PC-3 (cell line): ENCODE results near the gene FBXL13.
"Not testable (repeated sequence)": the region's sequence is repeated elsewhere in the genome, so short reads cannot be mapped to it uniquely, and the experiment has no call there.

Experiments used
- EZH2 ChIP-seq: fragments of 300-600 bp; sonication (generic); IDR thresholded peaks from one replicate; pipeline ENCODE4 v1.6.1; 2017; ENCODE audit warnings: antibody characterized with exemption, mild to moderate bottlenecking, low read length; ENCODE audit not compliant: unreplicated experiment
- EZH2phosphoT487 ChIP-seq: fragments of 300-600 bp; sonication (generic); IDR thresholded peaks from 2 replicates; pipeline ENCODE4 v1.6.1; 2018; ENCODE audit warnings: mild to moderate bottlenecking, antibody characterized with exemption, low read length, borderline replicate concordance
- TF ChIP-seq, protein P1 (sequence below): fragments of 300-600 bp; sonication (generic); conservative IDR thresholded peaks from 2 replicates; pipeline ENCODE4 v1.5.1; 2017; ENCODE audit warnings: antibody characterized with exemption, low read depth, mild to moderate bottlenecking, low read length

- TF ChIP-seq EZH2phosphoT487, EZH2: not testable (repeated sequence)
- TF ChIP-seq, protein P1, sequence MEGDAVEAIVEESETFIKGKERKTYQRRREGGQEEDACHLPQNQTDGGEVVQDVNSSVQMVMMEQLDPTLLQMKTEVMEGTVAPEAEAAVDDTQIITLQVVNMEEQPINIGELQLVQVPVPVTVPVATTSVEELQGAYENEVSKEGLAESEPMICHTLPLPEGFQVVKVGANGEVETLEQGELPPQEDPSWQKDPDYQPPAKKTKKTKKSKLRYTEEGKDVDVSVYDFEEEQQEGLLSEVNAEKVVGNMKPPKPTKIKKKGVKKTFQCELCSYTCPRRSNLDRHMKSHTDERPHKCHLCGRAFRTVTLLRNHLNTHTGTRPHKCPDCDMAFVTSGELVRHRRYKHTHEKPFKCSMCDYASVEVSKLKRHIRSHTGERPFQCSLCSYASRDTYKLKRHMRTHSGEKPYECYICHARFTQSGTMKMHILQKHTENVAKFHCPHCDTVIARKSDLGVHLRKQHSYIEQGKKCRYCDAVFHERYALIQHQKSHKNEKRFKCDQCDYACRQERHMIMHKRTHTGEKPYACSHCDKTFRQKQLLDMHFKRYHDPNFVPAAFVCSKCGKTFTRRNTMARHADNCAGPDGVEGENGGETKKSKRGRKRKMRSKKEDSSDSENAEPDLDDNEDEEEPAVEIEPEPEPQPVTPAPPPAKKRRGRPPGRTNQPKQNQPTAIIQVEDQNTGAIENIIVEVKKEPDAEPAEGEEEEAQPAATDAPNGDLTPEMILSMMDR: not testable (repeated sequence)
Measured at GRCh38 chr7:102995609-102996008, 79.0 kb downstream of the FBXL13 start.
